GM19023 (cell line): ENCODE measurements around the gene CDKN2B.
"Not testable (repeated sequence)": the region's sequence is repeated elsewhere in the genome, so short reads cannot be mapped to it uniquely, and the experiment has no call there.

Experiments used
- ATAC-seq: cut with Tn5 transposase; IDR thresholded peaks from one replicate; pipeline ENCODE4 v1.9.1; 2021; ENCODE audit warnings: mild to moderate bottlenecking, moderate library complexity; ENCODE audit not compliant: unreplicated experiment

Gene CDKN2B, protein sequence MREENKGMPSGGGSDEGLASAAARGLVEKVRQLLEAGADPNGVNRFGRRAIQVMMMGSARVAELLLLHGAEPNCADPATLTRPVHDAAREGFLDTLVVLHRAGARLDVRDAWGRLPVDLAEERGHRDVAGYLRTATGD

DNA sequence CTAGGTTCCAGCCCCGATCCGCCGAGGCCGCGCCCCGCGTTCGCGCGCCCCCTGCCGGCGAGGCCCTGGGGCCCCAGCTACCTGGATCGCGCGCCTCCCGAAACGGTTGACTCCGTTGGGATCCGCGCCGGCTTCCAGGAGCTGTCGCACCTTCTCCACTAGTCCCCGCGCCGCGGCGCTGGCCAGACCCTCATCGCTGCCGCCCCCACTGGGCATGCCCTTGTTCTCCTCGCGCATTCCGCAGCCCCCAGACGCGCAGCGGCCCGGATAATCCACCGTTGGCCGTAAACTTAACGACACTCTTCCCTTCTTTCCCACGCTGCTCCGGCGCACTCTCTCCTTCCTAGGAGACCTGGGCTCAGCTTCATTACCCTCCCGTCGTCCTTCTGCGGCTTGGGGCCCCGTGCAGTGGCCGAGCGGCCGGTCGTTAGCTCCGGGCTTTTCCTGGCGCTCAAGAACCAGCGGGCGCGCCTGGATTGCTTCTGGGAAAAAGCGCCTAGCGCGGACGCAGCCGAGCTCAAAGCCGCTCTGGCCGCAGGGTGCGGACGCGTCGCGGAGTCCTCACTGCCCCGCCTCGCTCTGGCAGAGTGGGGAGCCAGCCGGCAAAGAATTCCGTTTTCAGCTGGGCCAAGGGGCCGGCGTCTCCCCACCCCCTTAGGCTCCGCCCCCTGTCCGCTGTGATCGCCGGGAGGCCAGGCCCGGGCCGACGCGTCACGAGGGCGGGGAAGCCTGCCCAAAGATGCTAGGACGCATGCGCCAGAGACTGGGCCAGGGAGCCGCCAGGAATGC is at the start of gene CDKN2B:
Gene CDKN2B (minus strand): TSS at position 589 of the 789 bp plus-strand sequence. CDS start 352 bp downstream, at position 237.
- ATAC-seq: peak; percentile 94

DNA sequence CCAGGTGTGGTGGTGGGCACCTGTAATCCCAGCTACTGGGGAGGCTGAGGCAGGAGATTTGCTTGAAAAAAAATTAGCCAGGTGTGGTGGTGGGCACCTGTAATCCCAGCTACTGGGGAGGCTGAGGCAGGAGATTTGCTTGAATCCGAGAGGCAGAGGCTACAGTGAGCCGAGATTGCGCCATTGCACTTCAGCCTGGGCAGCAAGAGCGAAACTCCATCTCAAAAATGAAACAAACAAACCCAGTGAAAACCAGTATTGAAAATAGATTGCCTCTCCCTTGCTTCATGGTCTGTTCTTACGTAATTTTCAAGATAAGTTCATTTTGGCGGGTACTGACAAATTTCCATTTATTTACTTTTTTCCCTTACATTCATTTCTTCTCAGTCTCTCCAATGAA is 48.9 kb upstream of the CDKN2B start:
- not testable (repeated sequence) for ATAC-seq

GRCh38 chr9:22056402-22056801 is 47.3 kb upstream of the CDKN2B start:
- no peak for ATAC-seq

GRCh38 chr9:22055090-22055489 is 46.0 kb upstream of the CDKN2B start:
- ATAC-seq: no peak

- ATAC-seq: no peak
These were observed 45.4 kb upstream of the CDKN2B start for GRCh38 chr9:22054529-22054928.

GRCh38 chr9:22054076-22054475 is 45.0 kb upstream of the CDKN2B start:
- ATAC-seq: no peak

DNA sequence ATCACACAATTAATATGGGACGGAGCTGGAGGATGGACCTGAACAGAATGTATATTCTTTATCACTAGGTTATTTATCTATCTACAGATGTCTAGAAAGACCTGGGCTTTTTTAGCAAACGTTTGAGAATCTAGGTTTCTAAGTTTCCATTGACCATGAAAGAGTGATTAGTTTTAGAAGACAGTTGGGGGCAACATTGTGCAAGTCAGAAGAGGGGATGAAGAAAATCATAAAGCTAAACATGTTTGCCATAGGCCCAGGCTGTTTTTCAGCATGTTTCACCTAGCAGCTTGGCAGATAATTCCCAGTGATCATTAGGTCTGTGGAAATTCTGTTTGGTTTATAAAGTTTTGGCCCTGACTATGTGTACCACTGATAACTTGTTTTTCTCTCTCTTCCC is 44.1 kb upstream of the CDKN2B start:
- no peak for ATAC-seq

- peak; percentile 57 for ATAC-seq
These were observed 43.4 kb upstream of the CDKN2B start for GRCh38 chr9:22052376-22052945.

- ATAC-seq: peak; percentile 60
These were observed 41.8 kb upstream of the CDKN2B start for GRCh38 chr9:22050924-22051323.

GRCh38 chr9:22049411-22049810 is 40.3 kb upstream of the CDKN2B start:
- ATAC-seq: no peak

DNA sequence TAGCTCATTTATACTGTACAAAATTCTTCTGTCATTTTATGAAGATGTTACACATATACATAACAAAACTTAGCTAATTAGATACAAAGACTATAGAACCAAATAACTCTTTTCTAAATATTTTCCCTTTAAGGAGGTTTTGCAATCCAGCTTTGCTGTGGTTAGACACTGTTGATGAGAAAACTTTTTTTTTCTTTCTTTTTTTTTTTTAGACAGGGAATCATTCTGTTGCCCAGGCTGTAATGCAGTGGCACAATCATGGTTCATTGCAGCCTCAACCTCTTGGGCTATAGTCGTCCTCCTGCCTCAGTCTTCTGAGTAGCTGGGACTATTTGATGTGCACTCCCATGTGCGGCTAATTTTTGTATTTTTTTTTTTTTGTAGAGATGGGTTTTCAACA is 38.5 kb upstream of the CDKN2B start:
- ATAC-seq: no peak

DNA sequence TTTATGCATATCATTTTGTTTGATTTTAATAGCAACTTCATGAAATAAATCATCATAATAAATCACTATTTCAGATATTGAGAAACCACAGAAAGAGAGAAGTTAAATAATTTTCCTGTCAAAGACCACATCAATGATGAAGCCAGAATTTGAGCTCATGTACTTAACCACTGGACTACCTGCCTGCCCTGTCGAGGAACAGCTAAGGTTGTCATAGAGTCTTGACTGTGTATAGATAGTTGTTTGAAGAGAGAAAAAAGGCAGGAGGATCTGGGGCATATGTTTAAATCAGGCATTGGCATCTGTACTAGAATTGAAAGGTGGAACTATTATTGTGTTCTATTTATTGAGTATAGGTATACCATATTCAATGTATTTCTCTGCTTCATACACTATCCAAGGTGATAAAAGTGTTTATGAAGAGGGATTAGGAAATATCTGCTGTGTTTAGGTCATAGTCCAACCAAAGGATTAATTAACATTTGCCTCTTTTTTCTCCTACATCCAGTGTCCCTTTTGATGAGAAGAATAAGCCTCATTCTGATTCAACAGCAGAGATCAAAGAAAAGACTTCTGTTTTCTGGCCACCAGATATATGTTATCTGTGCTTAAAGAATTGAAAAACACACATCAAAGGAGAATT is 37.3 kb upstream of the CDKN2B start:
- no peak for ATAC-seq

DNA sequence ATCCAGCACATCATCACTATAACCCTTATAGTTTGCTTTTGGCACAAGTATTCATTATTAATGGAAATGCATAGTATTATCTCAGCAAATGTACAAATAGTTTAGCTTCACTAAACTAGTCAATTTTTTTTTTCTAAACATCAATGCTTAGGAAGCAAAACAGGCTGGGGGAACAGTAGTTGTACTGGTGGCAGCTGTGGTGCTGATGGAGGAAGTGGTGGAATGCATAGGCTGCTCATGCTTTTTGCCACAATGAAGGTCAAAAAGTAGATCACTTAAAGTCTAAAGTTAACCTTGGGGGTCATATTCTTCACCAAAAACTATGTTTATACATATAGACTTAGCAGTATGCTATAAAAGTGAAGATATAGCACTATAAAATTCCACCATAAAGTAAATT is 36.3 kb upstream of the CDKN2B start:
- ATAC-seq: no peak

GRCh38 chr9:22044583-22044982 is 35.5 kb upstream of the CDKN2B start:
- no peak for ATAC-seq

DNA sequence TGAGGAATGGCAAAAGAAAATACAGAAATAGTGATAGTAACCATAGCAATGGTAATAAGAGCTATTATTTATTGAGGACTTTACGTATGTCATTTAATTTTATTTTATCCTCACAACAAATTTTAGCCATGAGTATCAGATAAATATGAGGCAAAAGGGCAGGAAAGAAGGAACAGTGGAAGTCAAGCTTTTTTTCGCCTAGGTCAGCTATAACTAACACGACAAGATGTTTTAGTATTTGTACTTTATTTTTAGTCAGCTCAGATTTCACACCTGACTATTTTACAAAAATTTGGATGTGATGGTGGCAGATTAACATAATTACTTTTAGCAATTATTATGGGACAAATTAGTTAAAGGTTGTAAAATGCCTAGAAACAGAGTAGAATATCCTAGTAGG is 34.8 kb upstream of the CDKN2B start:
- ATAC-seq: no peak

- ATAC-seq: no peak
These were observed 32.7 kb upstream of the CDKN2B start for GRCh38 chr9:22041775-22042174.

DNA sequence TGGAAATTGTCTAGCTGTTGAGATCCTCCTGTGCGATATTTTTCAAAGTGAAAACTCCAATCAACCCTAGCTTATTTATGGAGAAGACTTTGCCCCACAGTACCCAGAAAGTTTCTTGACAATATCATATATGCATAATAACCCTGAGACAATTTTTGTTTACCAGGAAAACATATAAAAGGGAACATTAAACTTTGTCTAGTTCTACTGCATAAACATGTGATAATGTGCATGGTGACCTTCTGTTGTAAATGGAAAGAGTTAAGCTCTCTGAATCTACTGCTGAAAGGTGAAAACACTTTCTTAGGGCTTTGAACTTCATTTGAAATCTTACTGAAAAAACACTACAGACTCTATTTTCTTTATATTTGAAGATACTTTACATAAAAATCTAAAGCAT is 32.2 kb upstream of the CDKN2B start:
- ATAC-seq: no peak

DNA sequence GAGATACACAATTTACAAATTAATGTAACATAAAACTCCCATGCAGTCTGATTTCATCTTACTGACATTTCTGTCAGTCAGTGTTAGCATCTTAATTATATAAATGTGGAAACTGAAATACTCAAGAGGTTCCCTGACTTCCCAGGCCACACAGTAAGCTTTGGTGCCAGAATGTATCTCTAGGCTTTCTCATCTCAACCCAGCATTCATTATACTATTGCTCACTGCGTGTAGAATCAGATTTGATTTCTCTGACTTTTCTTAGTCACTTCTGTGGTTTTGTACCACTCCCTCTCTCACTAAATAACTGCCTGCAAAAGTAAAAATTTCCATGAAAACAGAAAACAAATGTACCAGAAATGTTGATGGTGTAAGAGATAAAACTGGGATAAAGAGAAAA is 31.7 kb upstream of the CDKN2B start:
- ATAC-seq: no peak

GRCh38 chr9:22039258-22039657 is 30.2 kb upstream of the CDKN2B start:
- no peak for ATAC-seq

- ATAC-seq: no peak
These were observed 29.0 kb upstream of the CDKN2B start for GRCh38 chr9:22037954-22038690.
